ENCODE results near the gene THSD7B. TPM values are rescaled to one million over a fixed set of nuclear protein-coding genes. Genes with fewer than 3 reads are reported as not detected.

Gene THSD7B
- total RNA-seq, 2 experiments from 2014 or later, result not detected

- H3K27me3 Mint-ChIP-seq, result no peaks in the 10 kb centered on the region
- no peak overlapping the region for H3K4me3 Mint-ChIP-seq
- H3K36me3 Mint-ChIP-seq, result no peaks in the 10 kb centered on the region
- POLR2A ChIA-PET, result no interaction called here
- no peak overlapping the region for H3K27ac Mint-ChIP-seq
- ATAC-seq (ENCODE audit: low read depth) (no peak), DNase-seq (no peak)
- no peaks in the 10 kb centered on the region for H3K9me3 Mint-ChIP-seq
- H3K4me1 Mint-ChIP-seq, result no peaks in the 10 kb centered on the region
Observed at GRCh38 chr2:136858656-136859055, 93.3 kb downstream of the THSD7B start.

GRCh38 chr2:136860443-136860958 is 95.2 kb downstream of the THSD7B start:
- no peaks in the 10 kb centered on the region for H3K9me3 Mint-ChIP-seq
- H3K27ac Mint-ChIP-seq, result no peak overlapping the region
- no peaks in the 10 kb centered on the region for H3K27me3 Mint-ChIP-seq
- no peaks in the 10 kb centered on the region for H3K4me1 Mint-ChIP-seq
- H3K36me3 Mint-ChIP-seq, result no peaks in the 10 kb centered on the region
- ATAC-seq (ENCODE audit: low read depth), result no peak
- POLR2A ChIA-PET, result no interaction called here
- H3K4me3 Mint-ChIP-seq, result no peak overlapping the region
- DNase-seq, result no peak

GRCh38 chr2:136863468-136863867 is 98.1 kb downstream of the THSD7B start:
- Mint-ChIP-seq H3K4me1 (no peaks in the 10 kb centered on the region), H3K9me3 (no peaks in the 10 kb centered on the region), H3K4me3 (no peak overlapping the region), H3K27me3 (no peaks in the 10 kb centered on the region), H3K36me3 (no peaks in the 10 kb centered on the region), H3K27ac (no peak overlapping the region)
- no peak for ATAC-seq (ENCODE audit: low read depth)
- POLR2A ChIA-PET, result no interaction called here
- no peak for DNase-seq

- H3K4me3 Mint-ChIP-seq, result no peak overlapping the region
- no peaks in the 10 kb centered on the region for H3K27me3 Mint-ChIP-seq
- DNase-seq (no peak), ATAC-seq (ENCODE audit: low read depth) (no peak)
- no peaks in the 10 kb centered on the region for H3K9me3 Mint-ChIP-seq
- H3K36me3 Mint-ChIP-seq, result no peaks in the 10 kb centered on the region
- H3K27ac Mint-ChIP-seq, result no peak overlapping the region
- no peaks in the 10 kb centered on the region for H3K4me1 Mint-ChIP-seq
- POLR2A ChIA-PET, result no interaction called here
Observed at GRCh38 chr2:136863874-136864273, 98.5 kb downstream of the THSD7B start.

GRCh38 chr2:136871424-136871823 is 106.1 kb downstream of the THSD7B start:
- H3K4me1 Mint-ChIP-seq, result no peaks in the 10 kb centered on the region
- DNase-seq (no peak), ATAC-seq (ENCODE audit: low read depth) (no peak)
- no peaks in the 10 kb centered on the region for H3K36me3 Mint-ChIP-seq
- H3K27me3 Mint-ChIP-seq, result no peaks in the 10 kb centered on the region
- no peak overlapping the region for H3K4me3 Mint-ChIP-seq
- POLR2A ChIA-PET, result no interaction called here
- no peaks in the 10 kb centered on the region for H3K9me3 Mint-ChIP-seq
- H3K27ac Mint-ChIP-seq, result no peak overlapping the region

- no peaks in the 10 kb centered on the region for H3K27me3 Mint-ChIP-seq
- no peaks in the 10 kb centered on the region for H3K4me1 Mint-ChIP-seq
- H3K27ac Mint-ChIP-seq, result no peak overlapping the region
- DNase-seq (no peak), ATAC-seq (ENCODE audit: low read depth) (no peak)
- no peak overlapping the region for H3K4me3 Mint-ChIP-seq
- no peaks in the 10 kb centered on the region for H3K36me3 Mint-ChIP-seq
- POLR2A ChIA-PET, result no interaction called here
- H3K9me3 Mint-ChIP-seq, result no peaks in the 10 kb centered on the region
Observed at GRCh38 chr2:136874258-136874657, 108.9 kb downstream of the THSD7B start.

- Mint-ChIP-seq H3K4me1 (no peaks in the 10 kb centered on the region), H3K36me3 (no peaks in the 10 kb centered on the region), H3K9me3 (peaks cover 1% of the 10 kb centered on the region), H3K4me3 (no peak overlapping the region), H3K27ac (no peak overlapping the region), H3K27me3 (no peaks in the 10 kb centered on the region)
- POLR2A ChIA-PET, result no interaction called here
- ATAC-seq (ENCODE audit: low read depth) (no peak), DNase-seq (no peak)
Observed at GRCh38 chr2:136891100-136891499, 125.8 kb downstream of the THSD7B start.

GRCh38 chr2:136894007-136894634 is 128.8 kb downstream of the THSD7B start:
- Mint-ChIP-seq H3K27me3 (no peaks in the 10 kb centered on the region), H3K4me3 (no peak overlapping the region), H3K9me3 (peaks cover 1% of the 10 kb centered on the region), H3K27ac (no peak overlapping the region), H3K4me1 (no peaks in the 10 kb centered on the region), H3K36me3 (no peaks in the 10 kb centered on the region)
- POLR2A ChIA-PET, result no interaction called here
- ATAC-seq (ENCODE audit: low read depth) (no peak), DNase-seq (no peak)

GRCh38 chr2:136901732-136902131 is 136.4 kb downstream of the THSD7B start:
- Mint-ChIP-seq H3K9me3 (peaks cover 1% of the 10 kb centered on the region), H3K4me1 (no peaks in the 10 kb centered on the region), H3K27me3 (peaks cover 2% of the 10 kb centered on the region), H3K36me3 (no peaks in the 10 kb centered on the region), H3K27ac (no peak overlapping the region), H3K4me3 (no peak overlapping the region)
- POLR2A ChIA-PET, result no interaction called here
- ATAC-seq (ENCODE audit: low read depth) (no peak), DNase-seq (no peak)

GRCh38 chr2:136905779-136906178 is 140.4 kb downstream of the THSD7B start:
- Mint-ChIP-seq H3K27ac (no peak overlapping the region), H3K9me3 (no peaks in the 10 kb centered on the region), H3K4me1 (no peaks in the 10 kb centered on the region), H3K36me3 (no peaks in the 10 kb centered on the region), H3K4me3 (no peak overlapping the region), H3K27me3 (peaks cover 2% of the 10 kb centered on the region)
- POLR2A ChIA-PET, result no interaction called here
- no peak for DNase-seq
- ATAC-seq (ENCODE audit: low read depth), result no peak

- POLR2A ChIA-PET, result no interaction called here
- ATAC-seq (ENCODE audit: low read depth), result no peak
- no peak for DNase-seq
- no peaks in the 10 kb centered on the region for H3K36me3 Mint-ChIP-seq
- H3K4me1 Mint-ChIP-seq, result no peaks in the 10 kb centered on the region
- H3K27me3 Mint-ChIP-seq, result peaks cover 2% of the 10 kb centered on the region
- H3K27ac Mint-ChIP-seq, result no peak overlapping the region
- no peaks in the 10 kb centered on the region for H3K9me3 Mint-ChIP-seq
- no peak overlapping the region for H3K4me3 Mint-ChIP-seq
Observed at GRCh38 chr2:136909777-136910176, 144.4 kb downstream of the THSD7B start.

GRCh38 chr2:136916131-136916530 is 150.8 kb downstream of the THSD7B start:
- H3K36me3 Mint-ChIP-seq, result no peaks in the 10 kb centered on the region
- no peak for ATAC-seq (ENCODE audit: low read depth)
- no peak overlapping the region for H3K4me3 Mint-ChIP-seq
- H3K9me3 Mint-ChIP-seq, result no peaks in the 10 kb centered on the region
- H3K27me3 Mint-ChIP-seq, result no peaks in the 10 kb centered on the region
- no peak for DNase-seq
- H3K4me1 Mint-ChIP-seq, result no peaks in the 10 kb centered on the region
- no peak overlapping the region for H3K27ac Mint-ChIP-seq
- POLR2A ChIA-PET, result no interaction called here

- no peak overlapping the region for H3K27ac Mint-ChIP-seq
- no peak overlapping the region for H3K4me3 Mint-ChIP-seq
- DNase-seq (no peak), ATAC-seq (ENCODE audit: low read depth) (no peak)
- no peaks in the 10 kb centered on the region for H3K36me3 Mint-ChIP-seq
- no peaks in the 10 kb centered on the region for H3K9me3 Mint-ChIP-seq
- H3K4me1 Mint-ChIP-seq, result no peaks in the 10 kb centered on the region
- POLR2A ChIA-PET, result no interaction called here
- H3K27me3 Mint-ChIP-seq, result no peaks in the 10 kb centered on the region
Observed at GRCh38 chr2:136917411-136917881, 152.1 kb downstream of the THSD7B start.

GRCh38 chr2:136919682-136920081 is 154.3 kb downstream of the THSD7B start:
- POLR2A ChIA-PET, result no interaction called here
- ATAC-seq (ENCODE audit: low read depth) (no peak), DNase-seq (no peak)
- Mint-ChIP-seq H3K9me3 (no peaks in the 10 kb centered on the region), H3K4me3 (no peak overlapping the region), H3K27ac (no peak overlapping the region), H3K27me3 (no peaks in the 10 kb centered on the region), H3K36me3 (no peaks in the 10 kb centered on the region), H3K4me1 (no peaks in the 10 kb centered on the region)
